AG10803 (cell line): ENCODE results near the gene PCK1.

Experiments
- DNase-seq: peaks from one replicate; pipeline ENCODE4 v3.0.0; 2010; ENCODE audit warnings: low read depth
- H3K4me3 ChIP-seq: 2 replicates; pipeline ENCODE4 v1.5.1; 2011; ENCODE audit warnings: mild to moderate bottlenecking, low read length, control low read depth
- CTCF ChIP-seq: conservative IDR thresholded peaks from 2 replicates; pipeline ENCODE4 v1.5.1; 2011; ENCODE audit warnings: mild to moderate bottlenecking, low read length, control low read depth, inconsistent platforms

The PCK1 gene

GRCh38 chr20:57536771-57537724 is 23.9 kb upstream of the PCK1 start:
- DNase-seq: no peak
- H3K4me3 ChIP-seq: no peak overlapping the region
- TF ChIP-seq CTCF: no peak

GRCh38 chr20:57537822-57538221 is 23.1 kb upstream of the PCK1 start:
- no peak for DNase-seq
- TF ChIP-seq CTCF: no peak
- H3K4me3 ChIP-seq: no peak overlapping the region

GRCh38 chr20:57539889-57540288 is 21.0 kb upstream of the PCK1 start:
- no peak for TF ChIP-seq CTCF
- DNase-seq: no peak
- no peak overlapping the region for H3K4me3 ChIP-seq

- no peak overlapping the region for H3K4me3 ChIP-seq
- TF ChIP-seq CTCF: no peak
- DNase-seq: no peak
These were observed 19.9 kb upstream of the PCK1 start for GRCh38 chr20:57540890-57541580.

GRCh38 chr20:57543754-57544153 is 17.2 kb upstream of the PCK1 start:
- TF ChIP-seq CTCF: no peak
- H3K4me3 ChIP-seq: no peak overlapping the region
- no peak for DNase-seq

GRCh38 chr20:57544838-57545564 is 15.9 kb upstream of the PCK1 start:
- no peak overlapping the region for H3K4me3 ChIP-seq
- DNase-seq: no peak
- TF ChIP-seq CTCF: no peak
